ENCODE data around the gene POLR3K.

The POLR3K gene

GRCh38 chr16:45454-45853, 8.0 kb downstream of the POLR3K start:
- Histone ChIP-seq H3K9me3 (no peaks in the 10 kb centered on the region), H3K36me3 (peaks cover 27% of the 10 kb centered on the region)
- TF ChIP-seq CTCF (IDR thresholded peaks at IDR 0.05), result no peak

GRCh38 chr16:44655-45054, 8.8 kb downstream of the POLR3K start:
- Histone ChIP-seq H3K27me3 (no peaks in the 10 kb centered on the region), H3K36me3 (peaks cover 23% of the 10 kb centered on the region), H3K4me3 (ENCODE audit: low read depth in 1 of 2, low read length in 1 of 2) (no peak overlapping the region), H3K9me3 (no peaks in the 10 kb centered on the region), H3K27ac (no peak overlapping the region), H3K4me1 (ENCODE audit: control insufficient read depth in 1 of 2, insufficient read depth in 1 of 2, low read depth in 1 of 2, low read length in 1 of 2) (peaks cover 6% of the 10 kb centered on the region in 2 experiments)
- no peak for TF ChIP-seq CTCF (IDR thresholded peaks at IDR 0.05)

More at GRCh38 chr16:45454-45853, 8.0 kb downstream of the POLR3K start:
- H3K27me3 ChIP-seq, result no peaks in the 10 kb centered on the region
- H3K27ac ChIP-seq, result no peak overlapping the region
- no peaks in the 10 kb centered on the region for H3K4me1 ChIP-seq (ENCODE audit: control insufficient read depth in 1 of 2, insufficient read depth in 1 of 2, low read depth in 1 of 2, low read length in 1 of 2)
- H3K4me3 ChIP-seq (ENCODE audit: low read depth in 1 of 2, low read length in 1 of 2), result no peak overlapping the region

- Histone ChIP-seq H3K36me3 (peaks cover 23% of the 10 kb centered on the region), H3K4me3 (ENCODE audit: low read depth in 1 of 2, low read length in 1 of 2) (no peak overlapping the region), H3K27me3 (no peaks in the 10 kb centered on the region), H3K27ac (no peak overlapping the region), H3K9me3 (no peaks in the 10 kb centered on the region), H3K4me1 (ENCODE audit: control insufficient read depth in 1 of 2, insufficient read depth in 1 of 2, low read depth in 1 of 2, low read length in 1 of 2) (peaks cover 19% of the 10 kb centered on the region in 2 experiments)
- no peak for TF ChIP-seq CTCF (IDR thresholded peaks at IDR 0.05)
Observed at GRCh38 chr16:43294-43693, 10.1 kb downstream of the POLR3K start.

- H3K9me3 ChIP-seq, result no peaks in the 10 kb centered on the region
- H3K4me3 ChIP-seq (ENCODE audit: low read depth in 1 of 2, low read length in 1 of 2), result no peak overlapping the region
- H3K27me3 ChIP-seq, result no peaks in the 10 kb centered on the region
- H3K36me3 ChIP-seq, result peaks cover 23% of the 10 kb centered on the region
- peaks cover 25% of the 10 kb centered on the region in 2 experiments for H3K4me1 ChIP-seq (ENCODE audit: control insufficient read depth in 1 of 2, insufficient read depth in 1 of 2, low read depth in 1 of 2, low read length in 1 of 2)
- TF ChIP-seq CTCF (IDR thresholded peaks at IDR 0.05), result no peak
- no peak overlapping the region for H3K27ac ChIP-seq
Observed at GRCh38 chr16:42691-43090, 10.7 kb downstream of the POLR3K start.

- Histone ChIP-seq H3K9me3 (no peaks in the 10 kb centered on the region), H3K4me3 (ENCODE audit: low read depth in 1 of 2, low read length in 1 of 2) (no peak overlapping the region), H3K36me3 (peaks cover 19% of the 10 kb centered on the region), H3K4me1 (ENCODE audit: control insufficient read depth in 1 of 2, insufficient read depth in 1 of 2, low read depth in 1 of 2, low read length in 1 of 2) (peaks cover 31 to 32% of the 10 kb centered on the region in 2 experiments), H3K27me3 (no peaks in the 10 kb centered on the region), H3K27ac (no peak overlapping the region)
- no peak for TF ChIP-seq CTCF (IDR thresholded peaks at IDR 0.05)
Observed at GRCh38 chr16:42069-42457, 11.3 kb downstream of the POLR3K start.
